ENCODE results near the gene CEP170. TPM values are rescaled to one million over a fixed set of nuclear protein-coding genes. Genes with fewer than 3 reads are reported as not detected.

Gene CEP170
- 571 TPM for total RNA-seq

- peak; percentile 90 for DNase-seq
Measured at GRCh38 chr1:243254927-243255790, at the start of gene CEP170. CEP170 (minus strand) TSS chr1:243255281; CDS start chr1:243225280, 30,001 bp downstream.

- no peak for DNase-seq
Measured at GRCh38 chr1:243301059-243301458, 46.0 kb upstream of the CEP170 start.

DNA sequence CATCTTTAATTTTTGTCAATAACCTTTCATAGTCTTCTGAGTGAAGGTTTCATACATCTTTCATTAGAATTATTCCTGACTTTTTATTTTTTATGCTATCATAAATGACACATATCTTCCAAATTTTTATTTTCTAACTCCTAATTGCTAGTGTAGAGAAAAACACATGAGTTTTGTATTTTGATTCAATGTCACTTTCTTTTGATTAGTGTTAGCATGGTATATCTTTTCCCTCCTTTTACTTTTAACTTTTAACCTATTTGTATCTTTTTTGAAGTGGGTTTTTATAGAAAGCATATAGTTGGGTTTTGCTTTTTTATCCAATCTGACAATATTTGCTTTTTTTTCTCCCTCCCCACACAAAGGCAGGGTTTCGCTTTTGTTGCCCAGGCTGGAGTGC is 44.0 kb upstream of the CEP170 start:
- no peak for DNase-seq

GRCh38 chr1:243294723-243295121 is 39.6 kb upstream of the CEP170 start:
- DNase-seq, result no peak

DNA sequence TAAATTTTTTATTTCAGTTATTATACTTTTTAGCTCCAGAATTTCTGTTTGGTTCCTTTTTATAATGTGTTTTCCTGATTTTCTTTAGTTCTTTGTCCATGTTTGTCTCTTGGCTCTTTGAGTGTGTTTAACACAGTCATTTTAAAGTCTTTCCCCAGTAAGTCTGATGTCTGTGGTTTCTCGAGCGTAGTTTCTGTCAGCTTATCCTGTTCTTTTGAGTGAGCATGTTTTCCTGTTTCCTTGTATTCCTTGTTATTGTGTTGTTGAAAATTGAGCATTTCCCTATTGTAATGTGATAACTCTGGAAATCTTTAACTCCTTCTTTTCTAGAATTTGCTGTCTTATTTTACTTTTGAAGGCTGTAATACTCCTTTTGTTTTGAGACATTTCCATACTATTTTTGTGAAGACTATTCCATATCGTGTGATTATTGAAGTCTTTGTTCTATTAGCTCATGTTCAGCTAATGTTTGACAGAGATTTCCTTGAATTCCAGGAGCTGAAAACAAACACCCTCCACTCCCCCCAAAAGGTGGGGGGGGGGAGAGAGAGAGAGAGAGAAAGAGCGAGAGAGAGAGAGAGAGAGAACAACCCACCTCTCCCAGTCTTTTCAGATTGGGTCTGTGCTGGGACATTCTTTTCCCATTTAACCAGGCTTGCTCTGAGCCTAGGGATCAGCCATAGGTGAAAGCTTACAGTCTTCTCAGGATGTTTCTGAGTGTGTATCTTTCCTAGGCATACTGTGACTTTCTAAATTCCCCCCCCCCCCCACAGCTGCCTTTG is 39.1 kb upstream of the CEP170 start:
- DNase-seq, result no peak

GRCh38 chr1:243292117-243292516 is 37.0 kb upstream of the CEP170 start:
- no peak for DNase-seq

- DNase-seq, result no peak
Measured at GRCh38 chr1:243291292-243291691, 36.2 kb upstream of the CEP170 start.

DNA sequence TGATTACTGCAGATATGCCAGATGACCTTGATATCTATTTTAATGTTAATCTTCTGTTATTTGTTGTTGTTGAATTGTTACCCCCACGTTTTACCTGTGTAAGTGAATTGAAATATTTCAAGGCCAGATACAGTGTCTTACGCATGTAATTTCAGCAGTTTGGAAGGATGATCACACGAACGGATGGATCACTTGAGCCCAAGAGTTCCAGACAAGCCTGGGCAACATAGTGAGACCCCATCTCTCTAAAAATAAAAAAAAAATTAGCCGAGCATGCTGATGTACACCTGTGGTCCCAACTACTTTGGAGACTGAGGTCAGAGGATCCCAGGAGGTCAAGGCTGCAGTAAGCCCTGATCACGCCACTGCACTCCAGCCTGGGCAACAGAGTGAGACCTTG is 33.0 kb upstream of the CEP170 start:
- no peak for DNase-seq

GRCh38 chr1:243287652-243288051 is 32.6 kb upstream of the CEP170 start:
- no peak for DNase-seq

- DNase-seq, result no peak
Measured at GRCh38 chr1:243287123-243287460, 32.0 kb upstream of the CEP170 start.

DNA sequence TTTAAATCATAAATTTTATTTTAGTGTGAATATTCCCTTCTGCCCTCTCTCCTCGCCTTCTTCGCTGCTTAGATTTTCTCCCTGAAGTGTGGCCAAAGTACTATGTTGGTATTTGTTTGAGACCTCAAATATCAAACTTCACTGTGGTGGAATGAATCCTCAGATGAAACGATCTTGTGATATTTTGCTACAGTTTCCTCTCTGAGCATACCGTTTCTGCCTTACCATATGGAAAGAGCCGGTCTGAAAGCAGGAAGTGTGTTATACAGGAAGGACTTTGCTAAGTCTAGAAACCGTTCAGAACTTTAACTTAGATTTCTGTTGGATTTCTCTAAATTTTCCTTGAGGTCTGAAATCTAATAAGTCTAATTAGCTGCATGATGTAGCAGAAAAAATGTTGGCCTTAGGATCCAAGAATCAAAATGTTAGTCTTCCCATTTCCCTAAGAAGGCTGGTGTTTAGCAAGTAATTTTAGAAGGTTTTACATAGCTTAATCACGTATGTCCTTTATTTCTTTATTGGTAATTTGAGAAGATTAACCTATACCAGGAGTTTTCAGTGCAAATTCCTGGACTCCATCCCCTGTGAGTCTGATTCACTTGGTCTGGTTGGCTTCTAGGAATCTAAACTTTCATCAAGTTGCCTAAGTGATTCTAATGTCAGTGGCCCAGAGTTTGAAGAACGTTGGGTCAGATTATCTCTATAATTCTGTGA is 31.5 kb upstream of the CEP170 start:
- no peak for DNase-seq

- no peak for DNase-seq
Measured at GRCh38 chr1:243281672-243282071, 26.6 kb upstream of the CEP170 start.

DNA sequence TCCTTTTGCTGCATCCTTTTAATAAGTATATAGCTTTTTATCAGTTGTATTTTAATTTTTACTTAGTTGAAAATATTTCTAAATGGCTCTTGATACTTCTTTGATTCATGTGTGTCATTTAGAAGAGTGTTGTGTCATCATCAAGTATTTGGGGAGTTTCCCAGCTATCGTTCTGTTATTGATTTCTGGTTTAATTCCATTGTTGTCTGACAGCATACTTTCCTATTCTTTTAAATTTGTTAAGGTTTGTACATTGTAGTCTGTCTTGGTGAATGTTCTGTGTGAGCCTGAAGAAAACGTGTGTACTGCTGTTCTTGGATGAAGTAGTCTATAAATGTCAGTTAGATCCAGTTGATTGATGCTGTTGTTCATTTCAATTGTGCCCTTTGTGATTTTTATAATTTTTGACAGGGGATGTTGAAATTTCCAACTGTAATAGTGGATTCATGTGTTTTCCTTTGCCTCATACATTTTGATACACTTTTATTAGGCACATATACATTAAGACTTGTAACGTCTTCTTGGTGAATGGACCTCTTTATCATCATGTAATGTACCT is 25.6 kb upstream of the CEP170 start:
- DNase-seq, result no peak

- DNase-seq, result no peak
Measured at GRCh38 chr1:243275316-243275715, 20.2 kb upstream of the CEP170 start.

GRCh38 chr1:243273945-243274344 is 18.9 kb upstream of the CEP170 start:
- no peak for DNase-seq

DNA sequence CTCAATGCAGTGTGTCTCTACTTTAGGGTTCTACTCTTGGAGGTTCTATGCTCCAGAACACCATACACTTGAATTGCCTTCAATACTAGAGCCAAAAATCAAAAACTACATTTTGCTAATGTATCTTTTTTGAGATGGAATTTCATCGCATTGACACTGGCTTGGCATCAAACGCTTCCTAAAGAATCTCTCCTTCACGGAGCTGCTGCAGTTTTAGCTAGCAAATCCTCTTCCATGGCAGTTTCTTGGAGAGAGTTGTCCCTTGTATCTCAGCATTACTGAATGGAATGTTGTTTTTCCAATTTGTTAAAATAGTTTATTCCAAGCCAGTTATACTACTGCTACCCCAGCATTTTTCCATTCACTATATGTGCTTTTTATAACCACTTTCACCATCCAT is 18.4 kb upstream of the CEP170 start:
- no peak for DNase-seq

- DNase-seq, result no peak
Measured at GRCh38 chr1:243272401-243272800, 17.3 kb upstream of the CEP170 start.

DNA sequence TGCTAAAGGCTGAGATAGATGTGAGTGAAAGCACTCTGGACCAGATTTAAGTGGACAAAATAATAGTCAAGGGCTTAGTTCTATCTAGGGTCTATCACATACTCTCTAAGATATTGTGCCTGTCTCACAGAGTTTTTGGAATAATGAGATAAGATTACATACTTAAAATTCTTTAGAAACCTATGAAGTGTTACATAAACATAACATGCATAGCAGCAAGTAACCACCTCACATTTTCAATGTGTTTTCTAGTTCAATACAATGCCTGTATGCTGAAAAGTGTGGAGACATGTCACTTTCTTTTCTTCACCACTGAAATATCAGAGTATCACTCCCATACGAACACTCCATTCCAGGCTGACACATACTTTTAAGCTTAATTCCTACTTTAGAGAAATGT is 16.9 kb upstream of the CEP170 start:
- no peak for DNase-seq

- no peak for DNase-seq
Measured at GRCh38 chr1:243270097-243270864, 15.2 kb upstream of the CEP170 start.

DNA sequence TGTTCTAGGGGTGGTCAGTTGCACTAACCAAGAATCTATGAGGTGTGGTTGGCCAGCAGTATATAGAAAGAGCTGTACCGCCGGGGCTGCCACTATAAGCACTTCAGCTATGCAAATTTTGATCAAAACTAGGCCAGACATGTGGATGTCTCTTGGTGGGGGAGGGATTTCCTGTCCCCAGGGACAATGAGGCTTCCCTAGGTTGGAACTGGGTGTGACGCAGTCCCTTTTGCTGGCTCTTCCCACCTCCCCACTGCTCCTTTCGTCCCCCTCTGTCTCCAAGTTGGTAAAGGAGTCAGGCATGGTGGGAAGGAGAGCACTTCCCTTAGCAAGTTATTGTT is 14.3 kb upstream of the CEP170 start:
- no peak for DNase-seq

DNA sequence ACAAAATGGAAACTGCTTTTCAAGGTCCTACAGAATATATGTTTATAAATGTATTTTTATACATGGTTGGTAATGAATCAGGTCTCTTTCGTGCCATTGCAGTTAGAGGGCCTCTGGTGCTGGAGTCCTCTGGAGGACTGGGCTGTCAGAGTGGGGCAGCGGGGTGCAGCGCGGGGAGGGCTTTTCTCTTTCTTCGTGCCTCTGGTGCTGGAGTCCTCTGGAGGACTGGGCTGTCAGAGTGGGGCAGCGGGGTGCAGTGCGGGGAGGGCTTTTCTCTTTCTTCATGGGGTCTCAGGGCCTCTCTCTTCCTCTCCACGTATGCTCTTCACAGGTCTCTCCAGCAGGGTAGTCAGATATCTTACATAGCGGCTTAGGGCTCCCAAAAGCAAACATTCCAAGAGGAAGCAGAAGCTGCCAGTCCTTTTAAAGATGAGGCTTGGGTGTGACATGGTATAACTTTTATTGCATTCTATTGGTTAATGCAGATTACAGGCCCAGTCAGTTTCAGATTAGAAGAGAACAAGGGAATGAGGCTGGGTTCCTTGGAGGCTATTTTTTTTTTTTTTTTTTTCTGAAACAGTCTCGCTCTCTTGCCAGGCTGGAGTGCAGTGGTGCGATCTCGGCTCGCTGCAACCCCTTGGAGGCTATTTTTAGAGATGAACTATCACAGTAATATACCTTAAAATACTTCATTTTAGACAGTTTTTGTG is 13.8 kb upstream of the CEP170 start:
- no peak for DNase-seq

Data from occipital lobe (tissue), 2 donors.